ENCODE measurements around the gene WSCD1. TPM values are rescaled to one million over a fixed set of nuclear protein-coding genes. Genes with fewer than 3 reads are reported as not detected.

Gene WSCD1
- total RNA-seq, 1 experiment from 2014 or later, result not detected

DNA sequence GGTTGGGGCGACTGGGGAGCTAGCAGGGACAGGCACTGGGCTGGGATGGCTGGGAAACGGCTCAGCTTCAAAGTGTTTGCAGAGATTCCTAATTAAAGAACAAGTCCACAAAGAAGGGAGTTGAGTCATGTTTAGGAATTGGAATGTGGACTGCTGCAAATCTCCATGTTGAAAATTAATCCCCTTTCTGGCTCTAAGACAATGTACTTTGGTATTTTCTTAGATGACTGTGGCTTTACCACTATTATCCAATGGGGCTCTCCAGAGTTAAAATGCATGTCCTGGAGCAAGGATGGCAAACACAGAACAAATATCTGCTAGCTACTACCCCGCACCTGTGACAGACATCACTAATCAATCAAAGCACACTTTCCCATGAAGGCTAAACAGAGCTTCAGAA, 22.2 kb upstream of the WSCD1 start:
- CTCF ChIA-PET, result no interaction called here

DNA sequence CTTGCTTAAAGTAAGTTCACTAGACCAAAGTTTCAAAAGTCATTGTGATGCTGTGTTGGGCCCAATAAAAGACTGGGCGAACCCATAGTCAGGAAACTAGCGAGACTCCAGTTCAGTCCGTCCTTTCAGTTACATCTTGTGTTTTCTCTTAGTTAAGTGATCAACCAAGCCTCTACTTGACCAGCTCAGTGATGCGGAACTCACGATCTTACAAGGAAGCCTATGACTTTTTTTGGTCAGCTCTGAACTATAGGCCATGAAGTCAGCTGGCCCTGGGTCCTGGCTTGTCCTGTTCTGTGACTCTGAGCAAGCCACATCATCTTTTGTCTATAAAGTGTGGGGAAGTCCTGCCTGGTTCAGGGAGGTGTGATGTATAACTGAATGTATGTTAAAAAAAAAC, 21.7 kb upstream of the WSCD1 start:
- no TSS peak for BruUV-seq (replicated peaks)
- Histone ChIP-seq H3K4me3 (ENCODE audit: low read depth, low read length) (no peak overlapping the region), H3K27me3 (replicated peaks; ENCODE audit: control insufficient read depth, insufficient read depth, low read length) (no peaks in the 10 kb centered on the region), H3K4me1 (no peaks in the 10 kb centered on the region), H3K9me3 (no peaks in the 10 kb centered on the region), H3K36me3 (ENCODE audit: control insufficient read depth, insufficient read depth, low read length) (no peaks in the 10 kb centered on the region)
- POLR2A ChIA-PET, result no interaction called here
- no peak overlapping the region for H3K4me3 Mint-ChIP-seq (ENCODE audit: unreplicated experiment)
- intact Hi-C loops (cut with micrococcal nuclease; ENCODE audit: unreplicated experiment), result no loop called here
- no peak overlapping the region for H3K27ac Mint-ChIP-seq (ENCODE audit: unreplicated experiment)
- H3K4me1 Mint-ChIP-seq (ENCODE audit: low read depth, unreplicated experiment), result no peaks in the 10 kb centered on the region
- no peaks in the 10 kb centered on the region for H3K9me3 Mint-ChIP-seq (ENCODE audit: unreplicated experiment)
- CTCF ChIA-PET, result no interaction called here
- no peak for DNase-seq
- no peaks in the 10 kb centered on the region for H3K36me3 Mint-ChIP-seq (ENCODE audit: insufficient read depth, unreplicated experiment)
- TF ChIP-seq, protein P1, sequence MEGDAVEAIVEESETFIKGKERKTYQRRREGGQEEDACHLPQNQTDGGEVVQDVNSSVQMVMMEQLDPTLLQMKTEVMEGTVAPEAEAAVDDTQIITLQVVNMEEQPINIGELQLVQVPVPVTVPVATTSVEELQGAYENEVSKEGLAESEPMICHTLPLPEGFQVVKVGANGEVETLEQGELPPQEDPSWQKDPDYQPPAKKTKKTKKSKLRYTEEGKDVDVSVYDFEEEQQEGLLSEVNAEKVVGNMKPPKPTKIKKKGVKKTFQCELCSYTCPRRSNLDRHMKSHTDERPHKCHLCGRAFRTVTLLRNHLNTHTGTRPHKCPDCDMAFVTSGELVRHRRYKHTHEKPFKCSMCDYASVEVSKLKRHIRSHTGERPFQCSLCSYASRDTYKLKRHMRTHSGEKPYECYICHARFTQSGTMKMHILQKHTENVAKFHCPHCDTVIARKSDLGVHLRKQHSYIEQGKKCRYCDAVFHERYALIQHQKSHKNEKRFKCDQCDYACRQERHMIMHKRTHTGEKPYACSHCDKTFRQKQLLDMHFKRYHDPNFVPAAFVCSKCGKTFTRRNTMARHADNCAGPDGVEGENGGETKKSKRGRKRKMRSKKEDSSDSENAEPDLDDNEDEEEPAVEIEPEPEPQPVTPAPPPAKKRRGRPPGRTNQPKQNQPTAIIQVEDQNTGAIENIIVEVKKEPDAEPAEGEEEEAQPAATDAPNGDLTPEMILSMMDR (IDR thresholded peaks at IDR 0.05; ENCODE audit: insufficient read depth in 1 of 2, low read depth in 1 of 2, low read length in 1 of 2, severe bottlenecking in 1 of 2, unreplicated experiment in 1 of 2), result no peak
- H3K27me3 Mint-ChIP-seq (ENCODE audit: insufficient read depth, unreplicated experiment), result peaks cover 2% of the 10 kb centered on the region

More for the DNA sequence above, 22.2 kb upstream of the WSCD1 start:
- Histone ChIP-seq H3K4me1 (no peaks in the 10 kb centered on the region), H3K36me3 (ENCODE audit: control insufficient read depth, insufficient read depth, low read length) (no peaks in the 10 kb centered on the region), H3K9me3 (no peaks in the 10 kb centered on the region), H3K27me3 (replicated peaks; ENCODE audit: control insufficient read depth, insufficient read depth, low read length) (no peaks in the 10 kb centered on the region), H3K4me3 (ENCODE audit: low read depth, low read length) (no peak overlapping the region)
- intact Hi-C loops (cut with micrococcal nuclease; ENCODE audit: unreplicated experiment), result no loop called here
- POLR2A ChIA-PET, result no interaction called here
- Mint-ChIP-seq H3K27me3 (ENCODE audit: insufficient read depth, unreplicated experiment) (peaks cover 2% of the 10 kb centered on the region), H3K4me3 (ENCODE audit: unreplicated experiment) (no peak overlapping the region), H3K36me3 (ENCODE audit: insufficient read depth, unreplicated experiment) (no peaks in the 10 kb centered on the region), H3K4me1 (ENCODE audit: low read depth, unreplicated experiment) (no peaks in the 10 kb centered on the region), H3K27ac (ENCODE audit: unreplicated experiment) (no peak overlapping the region), H3K9me3 (ENCODE audit: unreplicated experiment) (no peaks in the 10 kb centered on the region)
- TF ChIP-seq, protein P1 (IDR thresholded peaks at IDR 0.05; ENCODE audit: insufficient read depth in 1 of 2, low read depth in 1 of 2, low read length in 1 of 2, severe bottlenecking in 1 of 2, unreplicated experiment in 1 of 2), result no peak
- BruUV-seq (replicated peaks), result no TSS peak
- no peak for DNase-seq

DNA sequence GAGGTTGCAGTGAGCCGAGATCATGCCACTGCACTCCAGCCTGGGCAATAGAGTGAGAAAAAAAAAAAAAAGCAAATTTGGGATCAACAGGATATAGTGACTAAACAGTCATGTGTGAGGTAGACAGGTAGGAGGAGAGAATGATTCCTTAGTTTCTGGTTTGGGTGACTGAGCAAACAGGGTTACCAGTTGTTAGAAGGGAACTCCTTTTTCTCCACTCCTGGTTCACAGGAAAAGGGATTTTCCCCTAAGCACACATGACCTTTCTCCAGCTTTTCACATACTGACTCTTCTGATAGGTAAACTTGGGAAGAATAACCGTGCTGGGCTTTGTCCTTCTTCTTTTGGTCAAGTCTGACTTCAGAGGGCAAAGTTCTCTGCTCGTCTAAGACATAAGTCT, 17.3 kb upstream of the WSCD1 start:
- H3K27me3 Mint-ChIP-seq (ENCODE audit: insufficient read depth, unreplicated experiment), result peaks cover 5% of the 10 kb centered on the region
- H3K4me1 ChIP-seq, result no peaks in the 10 kb centered on the region
- no peaks in the 10 kb centered on the region for H3K27me3 ChIP-seq (replicated peaks; ENCODE audit: control insufficient read depth, insufficient read depth, low read length)
- TF ChIP-seq, protein P1 (IDR thresholded peaks at IDR 0.05; ENCODE audit: insufficient read depth in 1 of 2, low read depth in 1 of 2, low read length in 1 of 2, severe bottlenecking in 1 of 2, unreplicated experiment in 1 of 2), result no peak
- H3K27ac Mint-ChIP-seq (ENCODE audit: unreplicated experiment), result no peak overlapping the region
- H3K4me3 ChIP-seq (ENCODE audit: low read depth, low read length), result no peak overlapping the region
- H3K4me3 Mint-ChIP-seq (ENCODE audit: unreplicated experiment), result no peak overlapping the region
- no peaks in the 10 kb centered on the region for H3K36me3 ChIP-seq (ENCODE audit: control insufficient read depth, insufficient read depth, low read length)
- intact Hi-C loops (cut with micrococcal nuclease; ENCODE audit: unreplicated experiment), result no loop called here
- H3K36me3 Mint-ChIP-seq (ENCODE audit: insufficient read depth, unreplicated experiment), result no peaks in the 10 kb centered on the region
- no peak for DNase-seq
- CTCF ChIA-PET, result no interaction called here
- no peaks in the 10 kb centered on the region for H3K9me3 ChIP-seq
- H3K4me1 Mint-ChIP-seq (ENCODE audit: low read depth, unreplicated experiment), result no peaks in the 10 kb centered on the region
- no peaks in the 10 kb centered on the region for H3K9me3 Mint-ChIP-seq (ENCODE audit: unreplicated experiment)
- no TSS peak for BruUV-seq (replicated peaks)
- POLR2A ChIA-PET, result no interaction called here
